NCI-H187 treated with DMSO at 0.1 percent for 48 hours (cell line): ENCODE measurements around the gene PNMA1.

Experiments used
- DNase-seq: peaks from one replicate; lab custom pipeline; 2025; lab: John Stamatoyannopoulos, UW

Gene PNMA1

DNA sequence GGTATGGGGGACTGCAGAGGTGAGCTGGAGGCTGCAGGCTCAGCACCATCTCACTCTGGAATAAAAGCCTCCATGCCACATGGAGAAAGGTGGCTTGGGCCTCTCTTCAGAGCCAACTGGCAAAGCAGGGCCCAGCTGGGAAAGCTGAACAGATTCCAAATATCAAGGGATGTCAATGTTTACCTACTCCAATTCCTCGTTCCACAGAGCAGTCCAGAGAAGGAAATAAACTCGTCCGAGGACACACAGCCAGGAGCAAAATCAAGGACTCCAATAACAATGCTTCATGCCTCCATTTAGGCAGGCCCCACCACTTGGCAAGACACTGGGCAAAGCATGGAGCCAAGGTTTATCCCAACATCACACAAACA is 36.3 kb upstream of the PNMA1 start:
- DNase-seq, result no peak

- DNase-seq, result no peak
These were observed 35.7 kb upstream of the PNMA1 start for GRCh38 chr14:73749706-73750530.

- no peak for DNase-seq
These were observed 34.7 kb upstream of the PNMA1 start for GRCh38 chr14:73748858-73749357.

DNA sequence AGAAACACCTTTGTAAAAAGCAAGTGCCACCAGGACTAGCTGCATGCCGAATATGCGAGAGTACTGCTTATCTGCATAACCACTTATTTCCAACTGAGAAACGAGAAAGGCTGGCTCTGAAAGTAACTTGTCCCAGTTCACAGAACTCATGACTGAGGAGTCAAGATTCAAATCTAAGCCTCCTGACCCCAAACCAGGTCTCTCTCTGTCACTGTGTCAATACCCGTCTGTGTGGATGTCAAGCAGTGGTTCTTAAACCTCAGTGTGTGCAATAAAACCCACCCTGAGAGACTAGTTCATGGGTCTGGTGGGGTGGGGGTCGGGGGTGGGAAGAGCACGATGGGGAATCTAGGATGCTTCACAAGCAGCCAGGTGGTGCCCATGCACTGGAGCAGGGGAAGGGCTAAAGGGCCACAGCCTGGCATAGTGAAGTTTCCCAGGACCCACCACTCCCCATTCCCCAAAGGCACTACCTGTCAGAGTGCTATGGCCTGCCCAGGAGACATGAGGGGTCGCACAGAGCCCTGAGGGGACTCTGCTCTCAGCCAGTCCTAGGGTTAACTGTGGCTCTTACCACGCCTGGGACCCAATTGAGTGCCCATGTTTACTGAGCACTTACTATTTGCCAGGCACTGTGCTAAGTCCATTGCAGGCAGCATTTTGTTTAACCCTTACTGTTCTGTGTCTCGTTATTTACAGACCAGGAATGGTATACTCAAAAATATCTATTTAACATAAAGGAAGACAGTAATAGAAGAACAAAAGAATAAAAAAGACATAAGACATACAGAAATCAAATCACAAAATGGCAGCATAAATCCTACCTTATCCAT is 33.4 kb upstream of the PNMA1 start:
- DNase-seq, result no peak

- DNase-seq, result no peak
These were observed 32.6 kb upstream of the PNMA1 start for GRCh38 chr14:73746520-73747378.

DNA sequence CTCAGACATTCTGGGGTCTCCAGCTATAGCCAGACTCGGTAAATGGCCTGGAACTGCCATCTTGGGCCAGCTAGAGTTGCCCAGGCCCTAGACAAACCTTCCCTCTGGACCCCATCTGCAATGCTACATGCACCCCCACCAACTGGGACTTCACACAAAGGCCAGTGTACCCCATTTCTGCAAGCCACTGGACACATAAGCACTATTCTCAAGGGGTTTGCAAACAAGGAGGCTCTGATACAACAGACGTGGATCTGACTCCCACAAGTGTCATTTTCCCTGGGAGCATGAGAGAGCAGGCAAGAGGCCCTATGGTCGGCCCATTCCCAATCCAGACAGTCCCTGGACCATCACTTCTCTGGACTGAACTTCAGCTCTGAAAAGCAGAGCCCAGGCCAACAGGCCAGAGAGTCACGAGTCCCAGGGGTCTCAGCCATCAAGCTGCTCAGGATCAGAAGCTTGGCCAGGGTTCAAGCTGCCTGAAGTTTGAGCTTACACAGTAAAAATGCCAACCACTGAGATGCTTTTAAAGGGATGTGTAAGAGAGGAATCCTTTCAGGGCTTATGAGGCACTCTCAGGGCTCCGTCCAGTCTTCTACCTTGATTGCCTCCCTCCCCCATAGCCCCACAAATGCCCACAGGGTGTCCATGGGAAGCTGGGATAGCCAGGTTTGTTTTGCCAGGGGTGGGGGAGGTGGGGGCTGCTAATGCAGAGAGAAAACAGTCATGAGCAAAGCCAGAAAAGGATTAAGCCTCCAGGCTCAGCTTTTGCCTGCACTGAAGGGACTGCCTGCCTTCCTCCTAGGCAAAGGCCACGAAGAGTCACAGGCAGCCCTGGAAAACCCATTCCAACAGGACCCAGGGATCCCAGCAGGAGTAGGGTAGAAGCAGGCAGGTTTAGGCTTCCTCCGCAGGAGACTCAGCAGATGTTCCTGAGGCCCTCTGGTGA is 31.7 kb upstream of the PNMA1 start:
- no peak for DNase-seq

DNA sequence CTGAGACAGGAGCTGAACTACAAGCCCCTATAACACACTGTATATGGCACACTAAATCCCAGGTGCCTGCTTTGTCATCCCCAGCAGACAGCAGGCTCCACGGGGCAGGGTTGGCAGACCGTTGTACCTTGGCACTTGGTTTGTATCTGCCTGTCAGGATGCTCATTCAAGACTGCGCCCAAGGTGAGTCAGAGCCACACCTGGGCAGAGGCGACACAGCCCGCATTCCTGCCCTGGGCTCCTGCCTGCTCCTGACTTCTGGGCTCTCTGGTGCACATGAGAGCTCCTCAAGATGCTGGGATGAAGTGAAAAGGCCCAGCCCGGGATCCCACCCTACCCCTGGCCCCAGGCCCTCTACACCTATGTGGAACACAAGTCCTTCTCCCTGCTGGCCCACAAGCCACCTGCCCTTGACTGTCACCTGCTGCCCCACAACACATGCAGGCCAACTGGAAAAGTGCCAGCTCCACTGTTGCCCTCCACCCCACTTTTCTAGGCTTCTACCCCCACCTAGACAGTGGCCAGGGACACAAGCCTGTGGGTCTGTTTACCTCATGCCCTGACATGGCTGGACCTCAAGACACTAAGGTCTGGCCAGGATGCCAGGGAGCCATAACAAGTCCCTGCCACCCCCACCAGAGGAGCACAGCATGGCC is 30.8 kb upstream of the PNMA1 start:
- no peak for DNase-seq

GRCh38 chr14:73744175-73744867 is 30.1 kb upstream of the PNMA1 start:
- DNase-seq, result no peak

DNA sequence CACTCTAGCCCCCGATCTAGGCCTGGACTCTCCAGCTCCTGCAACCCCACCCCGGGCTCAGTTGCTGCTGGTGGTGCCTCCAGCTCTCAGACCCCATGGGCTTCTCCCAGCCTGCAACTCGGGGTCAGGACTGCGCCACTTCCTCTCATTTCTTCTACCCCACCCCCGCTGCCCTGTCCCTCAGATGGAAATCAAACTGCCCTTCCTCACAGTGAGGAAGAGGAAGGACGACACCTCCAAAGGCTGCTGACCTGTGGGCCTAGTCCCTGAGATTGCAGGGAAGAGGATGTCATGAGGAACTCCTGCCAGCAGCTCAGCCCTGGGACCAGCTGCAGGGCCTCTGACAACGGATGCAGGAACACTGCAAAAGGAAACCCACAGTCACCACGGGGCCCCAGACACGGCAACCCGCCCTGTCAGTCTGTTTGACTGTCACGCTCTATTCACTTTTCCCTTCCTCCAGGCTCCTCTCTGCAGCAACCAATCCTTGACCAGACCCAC is 29.3 kb upstream of the PNMA1 start:
- no peak for DNase-seq

DNA sequence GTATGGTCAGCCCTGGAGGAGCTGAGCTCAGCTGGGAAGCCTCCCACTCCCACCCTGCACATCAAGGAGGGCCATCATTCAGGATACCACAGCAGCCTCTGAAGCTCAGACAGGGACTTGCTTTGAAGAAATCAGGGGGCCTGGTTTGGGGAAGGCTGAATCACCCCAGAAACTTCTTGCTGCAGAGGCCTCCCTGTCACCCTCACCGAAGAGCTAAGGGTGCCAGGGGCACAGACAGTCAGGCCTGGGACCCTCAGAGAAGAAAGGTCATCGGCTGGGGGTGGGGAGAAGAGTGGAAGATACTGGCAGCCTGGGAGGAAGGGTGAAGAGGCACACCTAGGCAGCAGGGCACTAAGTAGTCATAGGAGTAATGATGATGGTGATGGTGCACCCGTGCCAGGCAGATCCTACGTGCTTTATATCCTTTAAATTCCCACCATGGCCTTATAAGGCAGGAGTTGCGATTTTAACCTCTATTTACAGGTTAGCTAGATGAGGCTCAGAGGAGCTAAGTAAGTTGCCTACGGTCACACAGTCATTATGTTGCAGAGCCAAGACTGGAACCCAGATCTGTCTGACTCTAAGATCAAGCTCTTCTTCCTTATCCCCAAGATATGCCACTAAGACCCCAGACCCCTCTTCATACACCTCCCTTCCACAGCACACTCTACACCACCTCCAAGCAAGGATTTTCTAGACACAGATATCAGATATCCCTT is 28.5 kb upstream of the PNMA1 start:
- no peak for DNase-seq

GRCh38 chr14:73741876-73742519 is 27.8 kb upstream of the PNMA1 start:
- no peak for DNase-seq

GRCh38 chr14:73741386-73741875 is 27.2 kb upstream of the PNMA1 start:
- DNase-seq, result no peak

GRCh38 chr14:73740618-73741326 is 26.6 kb upstream of the PNMA1 start:
- DNase-seq, result no peak

GRCh38 chr14:73739899-73740617 is 25.9 kb upstream of the PNMA1 start:
- no peak for DNase-seq

DNA sequence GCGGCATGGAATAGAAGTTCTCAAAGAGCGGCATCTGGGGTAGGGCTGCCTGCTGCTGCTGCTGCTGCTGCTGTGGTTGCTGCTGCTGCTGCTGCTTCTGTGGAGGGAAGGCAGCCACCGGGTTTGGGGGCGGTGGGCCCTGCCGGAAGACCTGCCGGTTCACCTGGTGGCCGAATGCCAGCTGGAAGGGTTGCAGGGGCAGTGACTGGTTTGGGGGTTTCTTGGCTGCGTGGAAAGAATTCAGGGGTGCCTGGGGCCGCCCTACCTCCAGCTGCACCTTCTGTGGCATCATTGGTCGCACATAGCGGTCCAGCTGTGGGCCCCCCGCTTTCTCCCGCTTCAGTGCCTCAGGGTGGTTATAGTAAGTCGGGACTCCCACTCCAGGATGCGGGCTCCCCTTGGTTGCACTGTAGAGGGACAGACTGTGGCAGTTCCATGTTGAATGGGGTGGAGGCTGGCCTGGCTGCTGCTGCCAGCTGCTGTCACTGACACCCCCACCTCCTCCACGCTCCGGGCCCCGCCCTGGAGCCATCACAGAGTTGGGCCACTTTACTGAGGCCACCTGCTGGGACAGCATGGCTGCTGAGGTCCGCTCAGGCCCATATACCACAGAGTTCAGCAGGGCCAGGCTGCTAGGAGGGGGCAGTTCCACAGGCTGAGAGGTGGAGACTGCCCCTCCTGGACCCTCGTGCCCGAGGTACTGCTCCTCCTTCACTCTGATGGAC is 25.2 kb upstream of the PNMA1 start:
- no peak for DNase-seq

DNA sequence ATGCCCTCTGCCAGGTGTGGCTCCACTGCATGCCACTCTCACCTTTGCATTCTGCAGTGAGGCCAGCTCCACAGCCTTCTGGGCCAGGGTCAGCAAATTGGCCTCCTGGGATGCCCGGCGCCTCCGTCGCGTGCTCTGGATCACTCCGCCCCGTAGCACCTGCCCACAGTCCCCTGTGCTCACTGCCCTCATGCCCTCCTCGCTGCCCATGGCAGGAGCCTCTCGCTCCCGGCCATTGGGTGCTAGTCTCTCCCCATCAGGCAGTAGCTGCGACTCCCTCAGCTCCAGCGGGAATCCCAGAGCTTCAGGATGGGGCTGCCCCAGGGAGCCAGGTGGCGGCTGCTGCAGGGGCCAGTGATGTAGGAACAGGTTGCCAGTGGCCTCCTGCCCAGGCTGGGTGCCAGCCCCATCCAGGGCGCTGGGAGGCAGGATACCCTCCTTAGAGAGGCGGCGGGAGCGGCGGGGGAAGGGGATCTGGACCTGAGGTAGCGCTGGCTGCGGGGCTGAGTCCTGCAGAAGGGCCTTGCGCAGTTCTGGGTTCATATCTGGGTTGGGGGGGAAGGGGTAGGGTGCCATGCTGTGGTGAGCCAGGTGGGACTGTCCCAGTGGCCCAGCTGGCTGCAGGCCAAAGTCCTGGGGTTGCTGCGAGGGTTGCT is 24.5 kb upstream of the PNMA1 start:
- DNase-seq, result no peak
